IMR-90 (cell line): ENCODE measurements around the gene SVIL. TPM values are rescaled to one million over a fixed set of nuclear protein-coding genes. Genes with fewer than 3 reads are reported as not detected.

Source experiments
- ATAC-seq: fragments of 200-7000 bp; cut with Tn5 transposase; 2 replicates; pipeline ENCODE4 v1.9.1; 2020; ENCODE audit warnings: low read depth, mild to moderate bottlenecking, moderate library complexity
- BruUV-seq: library from RNA; stranded (reverse); fragments of 400-500 nt; replicated peaks from 2 replicates; lab custom pipeline; 2021; lab: Mats Ljungman, UMichigan
- CTCF ChIA-PET: fragments of 300-600 bp; formaldehyde crosslinking; extraction: SDS; loops from one replicate; lab custom pipeline; 2021; ENCODE audit warnings: antibody characterized with exemption; lab: Yijun Ruan, JAX
- POLR2A ChIA-PET: fragments of 300-600 bp; sonication (Branson Sonifier 250); formaldehyde crosslinking; loops from one replicate; lab custom pipeline; 2022; ENCODE audit warnings: antibody characterized with exemption; ENCODE audit not compliant: unreplicated experiment; lab: Charles Lee
- DNase-seq: peaks from one replicate; pipeline ENCODE4 v3.0.0; 2013
- H2AFZ ChIP-seq: replicated peaks from 2 replicates; pipeline ENCODE3; 2013; ENCODE audit warnings: low read length, mild to moderate bottlenecking; ENCODE audit not compliant: poor library complexity
- H2AK5ac ChIP-seq: 2 replicates; pipeline ENCODE4 v1.6.1; 2013; ENCODE audit warnings: low read depth, low read length, inconsistent platforms
- H2AK9ac ChIP-seq: replicated peaks from 2 replicates; pipeline ENCODE3; 2013; ENCODE audit warnings: mild to moderate bottlenecking, low read depth, low read length, moderate library complexity; ENCODE audit not compliant: poor library complexity
- H2BK120ac ChIP-seq: 2 replicates; pipeline ENCODE4 v1.6.1; 2013; ENCODE audit warnings: low read depth, low read length, inconsistent platforms
- H2BK15ac ChIP-seq: 3 replicates; pipeline ENCODE4 v1.6.1; 2013; ENCODE audit warnings: low read depth, low read length, inconsistent platforms
- H2BK20ac ChIP-seq: 2 replicates; pipeline ENCODE4 v1.6.1; 2013; ENCODE audit warnings: low read depth, mild to moderate bottlenecking, inconsistent platforms, low read length, moderate library complexity
- H2BK5ac ChIP-seq: 2 replicates; pipeline ENCODE4 v1.6.1; 2013; ENCODE audit warnings: mild to moderate bottlenecking, low read depth, low read length, inconsistent platforms; ENCODE audit not compliant: poor library complexity, severe bottlenecking
- H3K14ac ChIP-seq: replicated peaks from 2 replicates; pipeline ENCODE4 v1.6.1; 2013; ENCODE audit warnings: low read depth, low read length, inconsistent platforms
- H3K18ac ChIP-seq: 2 replicates; pipeline ENCODE4 v1.6.1; 2013; ENCODE audit warnings: low read depth, low read length, control low read depth
- H3K23ac ChIP-seq: 2 replicates; pipeline ENCODE4 v1.6.1; 2013; ENCODE audit warnings: low read depth, low read length, inconsistent platforms
- H3K27ac ChIP-seq: 2 replicates; pipeline ENCODE4 v1.5.1; 2013; ENCODE audit warnings: mild to moderate bottlenecking, control low read depth, low read length; ENCODE audit not compliant: insufficient read depth
- H3K27me3 ChIP-seq: 2 replicates; pipeline ENCODE4 v1.6.1; 2013; ENCODE audit warnings: low read length; ENCODE audit not compliant: control insufficient read depth, insufficient read depth
- H3K36me3 ChIP-seq: 2 replicates; pipeline ENCODE4 v1.6.1; 2013; ENCODE audit warnings: low read length, mixed read lengths; ENCODE audit not compliant: control insufficient read depth, insufficient read depth
- H3K4ac ChIP-seq: 2 replicates; pipeline ENCODE4 v1.6.1; 2013; ENCODE audit warnings: low read depth, low read length, inconsistent platforms
- H3K4me1 ChIP-seq: 2 replicates; pipeline ENCODE4 v1.6.1; 2013; ENCODE audit warnings: low read length, mixed read lengths; ENCODE audit not compliant: control insufficient read depth, insufficient read depth
- H3K4me2 ChIP-seq: 2 replicates; pipeline ENCODE4 v1.6.1; 2013; ENCODE audit warnings: low read depth, mild to moderate bottlenecking, control low read depth, low read length, moderate library complexity
- H3K4me3 ChIP-seq: 2 replicates; pipeline ENCODE4 v1.5.1; 2013; ENCODE audit warnings: low read depth, mild to moderate bottlenecking, control low read depth, low read length, moderate library complexity; ENCODE audit not compliant: insufficient read depth
- H3K56ac ChIP-seq: 2 replicates; pipeline ENCODE4 v1.6.1; 2013; ENCODE audit warnings: low read length, inconsistent platforms; ENCODE audit not compliant: insufficient read depth; ENCODE audit errors: extremely low read depth
- H3K79me1 ChIP-seq, 2 experiments: 2 replicates each; pipeline ENCODE4 v1.6.1; 2013; ENCODE audit warnings: low read length in 2 of 2, inconsistent platforms in 1 of 2, low read depth in 1 of 2
- H3K9ac ChIP-seq: 2 replicates; pipeline ENCODE4 v1.6.1; 2013; ENCODE audit warnings: low read depth, low read length, control low read depth
- H3K9me1 ChIP-seq: 2 replicates; pipeline ENCODE4 v1.6.1; 2013; ENCODE audit warnings: low read length, inconsistent platforms; ENCODE audit not compliant: insufficient read depth
- H3K9me3 ChIP-seq: 2 replicates; pipeline ENCODE4 v1.6.1; 2013; ENCODE audit warnings: low read length; ENCODE audit not compliant: control insufficient read depth, insufficient read depth
- H4K20me1 ChIP-seq: 2 replicates; pipeline ENCODE4 v1.6.1; 2013; ENCODE audit warnings: low read length, inconsistent platforms; ENCODE audit not compliant: insufficient read depth
- H4K5ac ChIP-seq: 2 replicates; pipeline ENCODE4 v1.6.1; 2013; ENCODE audit warnings: mild to moderate bottlenecking, low read depth, low read length, control low read depth
- H4K8ac ChIP-seq, 2 experiments: 2 replicates each; pipeline ENCODE4 v1.6.1; 2013; ENCODE audit warnings: low read depth in 2 of 2, low read length in 2 of 2, control low read depth in 1 of 2, inconsistent platforms in 1 of 2
- H4K91ac ChIP-seq: 2 replicates; pipeline ENCODE4 v1.6.1; 2013; ENCODE audit warnings: low read depth, low read length, inconsistent platforms; ENCODE audit not compliant: insufficient read depth
- BHLHE40 ChIP-seq: fragments of 150-350 bp; IDR thresholded peaks from 2 replicates; pipeline ENCODE4 v1.6.1; 2016; ENCODE audit warnings: mild to moderate bottlenecking, low read depth, low read length
- WGBS, 2 experiments: methylation state at CpG; one replicate each; pipeline versions ENCODE4 v1.1.5 to v1.1.7; 2013; ENCODE audit warnings: missing lambda C conversion rate in 2 of 2; ENCODE audit not compliant: insufficient read length in 1 of 2; ENCODE audit errors: extremely low coverage in 2 of 2; 5-methylcytosine and 5-hydroxymethylcytosine counted together
- dilution Hi-C: fragments of 300-500 bp; cut with HindIII; formaldehyde crosslinking; loops from one replicate; pipeline ENCODE4 v1.14.3; 2018; ENCODE audit warnings: low sequenced_read_pairs; ENCODE audit not compliant: unreplicated experiment
- in situ Hi-C: fragments of 300-500 bp; cut with MboI; formaldehyde crosslinking; loops from 3 replicates; pipeline ENCODE4 v1.14.3; 2019; ENCODE audit warnings: low sequenced_read_pairs, inconsistent platforms, mixed read lengths
- intact Hi-C: fragments of 100-400 bp; cut with micrococcal nuclease; formaldehyde crosslinking; loops from 2 replicates; pipeline ENCODE4 v1.10.0; 2022
- polyA plus RNA-seq, 3 experiments: library from polyadenylated mRNA; depleted of rRNA; stranded (reverse); fragments of >200 nt; gene quantifications; 2 replicates each; pipeline ENCODE4 v1.2.3, GENCODE V29; 2012; ENCODE audit warnings: low replicate concordance in 1 of 3
- total RNA-seq: library from RNA; depleted of rRNA; stranded (reverse); fragments of >200 nt; gene quantifications from 2 replicates; pipeline ENCODE4 v1.2.3, GENCODE V29; 2012

The SVIL gene
- total and polyA plus RNA-seq, 2 of the 4 experiments (the other 2 are of a cell fraction) = 11.5 to 11.6 TPM

DNA sequence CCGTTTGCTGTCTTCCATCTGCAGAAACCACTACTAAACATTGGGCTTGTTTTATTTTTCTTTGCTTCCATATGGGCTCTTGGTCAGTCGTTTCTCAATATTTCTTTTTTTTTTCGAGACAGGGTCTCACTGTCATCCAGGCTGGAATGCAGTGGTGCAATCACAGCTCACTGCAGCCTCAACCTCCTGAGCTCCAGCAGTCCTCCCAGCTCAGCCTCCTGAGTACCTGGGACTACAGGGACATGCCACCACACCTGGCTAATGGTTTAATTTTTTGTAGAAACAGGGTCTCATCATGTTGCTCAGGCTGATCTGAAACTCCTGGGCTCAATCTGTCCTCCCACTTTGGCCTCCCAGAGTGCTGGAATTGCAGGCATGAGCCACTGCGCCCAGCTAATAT is 182.8 kb downstream of the SVIL start:
- TF ChIP-seq BHLHE40 = no peak
- H3K14ac ChIP-seq = no peak overlapping the region
- H3K18ac ChIP-seq = no peak overlapping the region
- no peak overlapping the region for H3K4me3 ChIP-seq
- H2BK5ac ChIP-seq = no peak overlapping the region
- no peak overlapping the region for H3K9ac ChIP-seq
- H3K4me2 ChIP-seq = no peak overlapping the region
- no peak overlapping the region for H4K5ac ChIP-seq
- dilution Hi-C loops (no loop called here), in situ Hi-C loops (no loop called here), intact Hi-C loops (no loop called here)
- peaks cover 3% of the 10 kb centered on the region; the same call in 1 of the 2 replicates for H3K4me1 ChIP-seq
- no TSS peak for BruUV-seq
- no peaks in the 10 kb centered on the region for H3K27me3 ChIP-seq
- peaks cover 17% of the 10 kb centered on the region for H4K20me1 ChIP-seq
- H4K91ac ChIP-seq = no peak overlapping the region
- no peak overlapping the region for H2AFZ ChIP-seq
- no peak overlapping the region for H3K23ac ChIP-seq
- H3K9me1 ChIP-seq = 0 out of 2 replicates have a peak, but pooled peaks cover 4% of the 10 kb centered on the region
- WGBS, 2 experiments = 43% methylated on average over 3 of the region's 4 CpGs; no CpG with 5 or more reads in 1 of the 2 experiments
- DNase-seq (no peak), ATAC-seq (no peak)
- no peak overlapping the region for H2AK9ac ChIP-seq
- no peaks in the 10 kb centered on the region for H3K9me3 ChIP-seq
- H2AK5ac ChIP-seq = no peak overlapping the region
- H3K36me3 ChIP-seq = peaks cover 10% of the 10 kb centered on the region
- H2BK20ac ChIP-seq = no peak overlapping the region
- peaks cover 17 to 67% of the 10 kb centered on the region in 2 experiments for H3K79me1 ChIP-seq
- CTCF ChIA-PET = no interaction called here
- H3K27ac ChIP-seq = no peak overlapping the region
- H2BK15ac ChIP-seq = no peak overlapping the region
- H3K4ac ChIP-seq = no peak overlapping the region
- POLR2A ChIA-PET = no interaction called here
- no peak overlapping the region for H3K56ac ChIP-seq
- no peak overlapping the region for H4K8ac ChIP-seq
- H2BK120ac ChIP-seq = no peak overlapping the region
